NCI-H1436 (cell line): ENCODE measurements around the gene RCOR1.

Experiments
- DNase-seq: peaks from one replicate; lab custom pipeline; 2025; lab: John Stamatoyannopoulos, UW

Gene RCOR1

GRCh38 chr14:102775855-102776760, 183.7 kb downstream of the RCOR1 start:
- no peak for DNase-seq

GRCh38 chr14:102776761-102777710, 184.6 kb downstream of the RCOR1 start, which contains the start of gene TRAF3:
TSS of gene TRAF3 (plus strand) at chr14:102777449. CDS start at chr14:102870202, 92,753 bp downstream.
- no peak for DNase-seq

- no peak for DNase-seq
Observed at GRCh38 chr14:102777711-102778337, 185.4 kb downstream of the RCOR1 start.

GRCh38 chr14:102778338-102779083, 186.1 kb downstream of the RCOR1 start:
- no peak for DNase-seq

GRCh38 chr14:102779084-102779462, 186.6 kb downstream of the RCOR1 start:
- DNase-seq: no peak

- no peak for DNase-seq
Observed at GRCh38 chr14:102779574-102780315, 187.3 kb downstream of the RCOR1 start.
